Measurements from ENCODE around the gene KLK8.

DNA sequence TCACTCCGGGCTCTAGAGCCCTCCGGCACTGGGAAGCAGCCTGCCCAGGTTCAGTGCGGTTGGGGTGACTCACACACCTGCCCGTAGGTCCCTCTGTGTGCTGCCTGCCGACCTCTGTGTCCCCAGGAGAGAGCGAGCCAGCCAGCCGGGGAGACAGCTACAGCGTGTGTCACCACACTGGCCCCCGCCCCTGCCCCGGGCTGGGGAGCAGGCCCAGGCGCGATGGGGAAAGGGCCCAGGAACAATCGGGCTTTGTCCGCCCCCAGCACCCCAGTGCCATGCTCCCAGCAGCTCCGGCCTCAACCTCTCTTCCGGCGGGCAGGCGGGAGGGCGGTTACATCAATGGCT is 32.0 kb downstream of the KLK8 start, which contains the start of gene KLK6:
- TF ChIP-seq, protein P1, sequence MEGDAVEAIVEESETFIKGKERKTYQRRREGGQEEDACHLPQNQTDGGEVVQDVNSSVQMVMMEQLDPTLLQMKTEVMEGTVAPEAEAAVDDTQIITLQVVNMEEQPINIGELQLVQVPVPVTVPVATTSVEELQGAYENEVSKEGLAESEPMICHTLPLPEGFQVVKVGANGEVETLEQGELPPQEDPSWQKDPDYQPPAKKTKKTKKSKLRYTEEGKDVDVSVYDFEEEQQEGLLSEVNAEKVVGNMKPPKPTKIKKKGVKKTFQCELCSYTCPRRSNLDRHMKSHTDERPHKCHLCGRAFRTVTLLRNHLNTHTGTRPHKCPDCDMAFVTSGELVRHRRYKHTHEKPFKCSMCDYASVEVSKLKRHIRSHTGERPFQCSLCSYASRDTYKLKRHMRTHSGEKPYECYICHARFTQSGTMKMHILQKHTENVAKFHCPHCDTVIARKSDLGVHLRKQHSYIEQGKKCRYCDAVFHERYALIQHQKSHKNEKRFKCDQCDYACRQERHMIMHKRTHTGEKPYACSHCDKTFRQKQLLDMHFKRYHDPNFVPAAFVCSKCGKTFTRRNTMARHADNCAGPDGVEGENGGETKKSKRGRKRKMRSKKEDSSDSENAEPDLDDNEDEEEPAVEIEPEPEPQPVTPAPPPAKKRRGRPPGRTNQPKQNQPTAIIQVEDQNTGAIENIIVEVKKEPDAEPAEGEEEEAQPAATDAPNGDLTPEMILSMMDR (IDR thresholded peaks at IDR 0.05), result no peak
- no peak for TF ChIP-seq EZH2 (IDR thresholded peaks at IDR 0.05; ENCODE audit: borderline replicate concordance, insufficient read depth, low read depth, low read length, poor library complexity, severe bottlenecking)
